ENCODE results near the gene NPC1.

NPC1 gene

GRCh38 chr18:23536204-23536603 lies 50.1 kb downstream of the NPC1 start:
- H4K8ac ChIP-seq (ENCODE audit: low read depth, low read length) = no peak overlapping the region
- DNase-seq (ENCODE audit: low spot score) = no peak
- H3K18ac ChIP-seq (ENCODE audit: low read length) = no peak overlapping the region
- no peak overlapping the region for H2BK120ac ChIP-seq (ENCODE audit: low read depth, low read length)
- H2BK5ac ChIP-seq (ENCODE audit: low read length) = no peak overlapping the region
- no peak overlapping the region for H3K27ac ChIP-seq (replicated peaks; ENCODE audit: low read length)
- H4K91ac ChIP-seq (ENCODE audit: low read depth, low read length, poor library complexity) = no peak overlapping the region
- H3K14ac ChIP-seq (ENCODE audit: low read length) = no peak overlapping the region
- H3K4me2 ChIP-seq (ENCODE audit: insufficient read depth, low read length, poor library complexity, severe bottlenecking) = no peak overlapping the region
- no CpG with 5 or more reads among the region's 5 CpGs for WGBS, 2 donors (ENCODE audit: extremely low coverage in 2 of 2, insufficient read length in 2 of 2, insufficient replicate concordance in 1 of 2)
- H3K9me3 ChIP-seq (replicated peaks in 1 of 2; ENCODE audit: control insufficient read depth in 2 of 2, insufficient read depth in 1 of 2, low read depth in 1 of 2, low read length in 2 of 2) = peaks cover 0 to 1% of the 10 kb centered on the region in 2 donors
- H3K23ac ChIP-seq (ENCODE audit: low read depth, low read length, poor library complexity) = no peak overlapping the region
- no peak overlapping the region for H2AFZ ChIP-seq (ENCODE audit: low read length)
- no peaks in the 10 kb centered on the region for H3K4me1 ChIP-seq (ENCODE audit: control insufficient read depth in 2 of 2, insufficient read depth in 1 of 2, low read depth in 1 of 2, low read length in 2 of 2)
- H2BK15ac ChIP-seq (ENCODE audit: low read length) = no peak overlapping the region
- H3K9ac ChIP-seq (ENCODE audit: low read depth, low read length, poor library complexity) = no peak overlapping the region
- no peak overlapping the region for H3K4me3 ChIP-seq (ENCODE audit: low read length in 2 of 2)
- no peak overlapping the region for H2BK12ac ChIP-seq (ENCODE audit: low read length)
- H2AK5ac ChIP-seq (ENCODE audit: low read depth, low read length) = no peak overlapping the region
- no peak overlapping the region for H3K4ac ChIP-seq (ENCODE audit: low read length)
- H3K27me3 ChIP-seq (ENCODE audit: control insufficient read depth in 3 of 3, insufficient read depth in 3 of 3, low read depth in 1 of 3, low read length in 3 of 3) = no peaks in the 10 kb centered on the region
- peaks cover 61 to 100% of the 10 kb centered on the region in 2 donors for H3K36me3 ChIP-seq (replicated peaks in 1 of 2; ENCODE audit: control insufficient read depth in 2 of 2, insufficient read depth in 2 of 2, low read length in 2 of 2)
- H3K79me1 ChIP-seq (ENCODE audit: low read depth, low read length) = no peaks in the 10 kb centered on the region

GRCh38 chr18:23534276-23534675 lies 52.0 kb downstream of the NPC1 start:
- WGBS, 2 donors (ENCODE audit: extremely low coverage in 2 of 2, insufficient read length in 2 of 2, insufficient replicate concordance in 1 of 2) = no CpG with 5 or more reads among the region's 16 CpGs
- peaks cover 60 to 100% of the 10 kb centered on the region in 2 donors for H3K36me3 ChIP-seq (replicated peaks in 1 of 2; ENCODE audit: control insufficient read depth in 2 of 2, insufficient read depth in 2 of 2, low read length in 2 of 2)

GRCh38 chr18:23532848-23533247 lies 53.5 kb downstream of the NPC1 start:
- H3K23ac ChIP-seq (ENCODE audit: low read depth, low read length, poor library complexity) = no peak overlapping the region
- H3K4me1 ChIP-seq (ENCODE audit: control insufficient read depth in 2 of 2, insufficient read depth in 1 of 2, low read depth in 1 of 2, low read length in 2 of 2) = no peaks in the 10 kb centered on the region
- no peak overlapping the region for H3K4me2 ChIP-seq (ENCODE audit: insufficient read depth, low read length, poor library complexity, severe bottlenecking)
- H2BK15ac ChIP-seq (ENCODE audit: low read length) = no peak overlapping the region
- no peak overlapping the region for H3K4ac ChIP-seq (ENCODE audit: low read length)
- no peak overlapping the region for H3K27ac ChIP-seq (replicated peaks; ENCODE audit: low read length)
- no peak for DNase-seq (ENCODE audit: low spot score)
- peaks cover 58 to 100% of the 10 kb centered on the region in 2 donors for H3K36me3 ChIP-seq (replicated peaks in 1 of 2; ENCODE audit: control insufficient read depth in 2 of 2, insufficient read depth in 2 of 2, low read length in 2 of 2)
- H2BK120ac ChIP-seq (ENCODE audit: low read depth, low read length) = no peak overlapping the region
- no peak overlapping the region for H3K9ac ChIP-seq (ENCODE audit: low read depth, low read length, poor library complexity)
- H2BK5ac ChIP-seq (ENCODE audit: low read length) = no peak overlapping the region
- no peak overlapping the region for H2AFZ ChIP-seq (ENCODE audit: low read length)
- no CpG with 5 or more reads among the region's 4 CpGs for WGBS, 2 donors (ENCODE audit: extremely low coverage in 2 of 2, insufficient read length in 2 of 2, insufficient replicate concordance in 1 of 2)
- H2AK5ac ChIP-seq (ENCODE audit: low read depth, low read length) = no peak overlapping the region
- no peak overlapping the region for H4K91ac ChIP-seq (ENCODE audit: low read depth, low read length, poor library complexity)
- H3K4me3 ChIP-seq (ENCODE audit: low read length in 2 of 2) = no peak overlapping the region
- no peak overlapping the region for H3K18ac ChIP-seq (ENCODE audit: low read length)
- H2BK12ac ChIP-seq (ENCODE audit: low read length) = no peak overlapping the region
- H4K8ac ChIP-seq (ENCODE audit: low read depth, low read length) = no peak overlapping the region
- H3K79me1 ChIP-seq (ENCODE audit: low read depth, low read length) = no peaks in the 10 kb centered on the region
- no peak overlapping the region for H3K14ac ChIP-seq (ENCODE audit: low read length)
- no peaks in the 10 kb centered on the region for H3K27me3 ChIP-seq (ENCODE audit: control insufficient read depth in 3 of 3, insufficient read depth in 3 of 3, low read depth in 1 of 3, low read length in 3 of 3)
- peaks cover 0 to 1% of the 10 kb centered on the region in 2 donors for H3K9me3 ChIP-seq (replicated peaks in 1 of 2; ENCODE audit: control insufficient read depth in 2 of 2, insufficient read depth in 1 of 2, low read depth in 1 of 2, low read length in 2 of 2)

More at GRCh38 chr18:23534276-23534675, 52.0 kb downstream of the NPC1 start:
- H3K4me1 ChIP-seq (ENCODE audit: control insufficient read depth in 2 of 2, insufficient read depth in 1 of 2, low read depth in 1 of 2, low read length in 2 of 2) = no peaks in the 10 kb centered on the region
- peaks cover 0 to 1% of the 10 kb centered on the region in 2 donors for H3K9me3 ChIP-seq (replicated peaks in 1 of 2; ENCODE audit: control insufficient read depth in 2 of 2, insufficient read depth in 1 of 2, low read depth in 1 of 2, low read length in 2 of 2)
- H3K14ac ChIP-seq (ENCODE audit: low read length) = no peak overlapping the region
- H2AFZ ChIP-seq (ENCODE audit: low read length) = no peak overlapping the region
- H2AK5ac ChIP-seq (ENCODE audit: low read depth, low read length) = no peak overlapping the region
- no peak overlapping the region for H3K4me2 ChIP-seq (ENCODE audit: insufficient read depth, low read length, poor library complexity, severe bottlenecking)
- no peak overlapping the region for H3K18ac ChIP-seq (ENCODE audit: low read length)
- no peak overlapping the region for H2BK120ac ChIP-seq (ENCODE audit: low read depth, low read length)
- DNase-seq (ENCODE audit: low spot score) = no peak
- H3K4me3 ChIP-seq (ENCODE audit: low read length in 2 of 2) = no peak overlapping the region
- no peak overlapping the region for H2BK5ac ChIP-seq (ENCODE audit: low read length)
- no peak overlapping the region for H3K9ac ChIP-seq (ENCODE audit: low read depth, low read length, poor library complexity)
- no peak overlapping the region for H4K8ac ChIP-seq (ENCODE audit: low read depth, low read length)
- no peak overlapping the region for H3K23ac ChIP-seq (ENCODE audit: low read depth, low read length, poor library complexity)
- no peak overlapping the region for H3K27ac ChIP-seq (replicated peaks; ENCODE audit: low read length)
- no peak overlapping the region for H2BK15ac ChIP-seq (ENCODE audit: low read length)
- H3K27me3 ChIP-seq (ENCODE audit: control insufficient read depth in 3 of 3, insufficient read depth in 3 of 3, low read depth in 1 of 3, low read length in 3 of 3) = no peaks in the 10 kb centered on the region
- no peak overlapping the region for H3K4ac ChIP-seq (ENCODE audit: low read length)
- H2BK12ac ChIP-seq (ENCODE audit: low read length) = no peak overlapping the region
- no peak overlapping the region for H4K91ac ChIP-seq (ENCODE audit: low read depth, low read length, poor library complexity)
- H3K79me1 ChIP-seq (ENCODE audit: low read depth, low read length) = no peaks in the 10 kb centered on the region

GRCh38 chr18:23531912-23532311 lies 54.4 kb downstream of the NPC1 start:
- Histone ChIP-seq H3K27me3 (ENCODE audit: control insufficient read depth in 3 of 3, insufficient read depth in 3 of 3, low read depth in 1 of 3, low read length in 3 of 3) (no peaks in the 10 kb centered on the region), H3K14ac (ENCODE audit: low read length) (no peak overlapping the region), H2BK5ac (ENCODE audit: low read length) (no peak overlapping the region), H2AFZ (ENCODE audit: low read length) (no peak overlapping the region), H2BK12ac (ENCODE audit: low read length) (no peak overlapping the region), H3K27ac (replicated peaks; ENCODE audit: low read length) (no peak overlapping the region), H3K4me1 (ENCODE audit: control insufficient read depth in 2 of 2, insufficient read depth in 1 of 2, low read depth in 1 of 2, low read length in 2 of 2) (peaks cover 0 to under 1% of the 10 kb centered on the region in 2 donors), H2BK15ac (ENCODE audit: low read length) (no peak overlapping the region), H3K9ac (ENCODE audit: low read depth, low read length, poor library complexity) (no peak overlapping the region), H4K8ac (ENCODE audit: low read depth, low read length) (no peak overlapping the region), H3K23ac (ENCODE audit: low read depth, low read length, poor library complexity) (no peak overlapping the region), H3K18ac (ENCODE audit: low read length) (no peak overlapping the region), H3K79me1 (ENCODE audit: low read depth, low read length) (no peaks in the 10 kb centered on the region), H2AK5ac (ENCODE audit: low read depth, low read length) (no peak overlapping the region), H3K36me3 (replicated peaks in 1 of 2; ENCODE audit: control insufficient read depth in 2 of 2, insufficient read depth in 2 of 2, low read length in 2 of 2) (peaks cover 57 to 100% of the 10 kb centered on the region in 2 donors), H3K4me3 (ENCODE audit: low read length in 2 of 2) (no peak overlapping the region), H3K4me2 (ENCODE audit: insufficient read depth, low read length, poor library complexity, severe bottlenecking) (no peak overlapping the region), H3K4ac (ENCODE audit: low read length) (no peak overlapping the region), H2BK120ac (ENCODE audit: low read depth, low read length) (no peak overlapping the region), H3K9me3 (replicated peaks in 1 of 2; ENCODE audit: control insufficient read depth in 2 of 2, insufficient read depth in 1 of 2, low read depth in 1 of 2, low read length in 2 of 2) (peaks cover 0 to 1% of the 10 kb centered on the region in 2 donors), H4K91ac (ENCODE audit: low read depth, low read length, poor library complexity) (no peak overlapping the region)
- no peak for DNase-seq (ENCODE audit: low spot score)
- no CpG with 5 or more reads among the region's 13 CpGs for WGBS, 2 donors (ENCODE audit: extremely low coverage in 2 of 2, insufficient read length in 2 of 2, insufficient replicate concordance in 1 of 2)

Measured in neuronal stem cell (in vitro differentiated cells).